Activated CD4-positive, alpha-beta T cell treated with anti-CD3 and anti-CD28 coated beads, Interleukin-2, amount 10 ng/mL, durations not matched to agents 24 days and 14 days (primary cell): ENCODE results near the gene IL5. TPM values are rescaled to one million over a fixed set of nuclear protein-coding genes. Genes with fewer than 3 reads are reported as not detected.
A peak's percentile ranks its signal among the peaks of the same experiment; 100 is the strongest.
"Not testable (repeated sequence)": the region's sequence is repeated elsewhere in the genome, so short reads cannot be mapped to it uniquely, and the experiment has no call there.

Experiments used
- DNase-seq: peaks from one replicate; pipeline ENCODE4 v3.0.0; 2022
- H3K27ac Mint-ChIP-seq: one replicate; pipeline ENCODE4 v1.8.0; 2022; ENCODE audit warnings: mild to moderate bottlenecking, mixed read lengths
- H3K27me3 Mint-ChIP-seq: one replicate; pipeline ENCODE4 v1.8.0; 2022; ENCODE audit warnings: mixed read lengths
- H3K36me3 Mint-ChIP-seq: one replicate; pipeline ENCODE4 v1.8.0; 2022; ENCODE audit warnings: low read depth, mild to moderate bottlenecking, mixed read lengths
- H3K4me1 Mint-ChIP-seq: one replicate; pipeline ENCODE4 v1.8.0; 2021; ENCODE audit warnings: mixed read lengths
- H3K4me3 Mint-ChIP-seq: one replicate; pipeline ENCODE4 v1.8.0; 2022; ENCODE audit warnings: mild to moderate bottlenecking, moderate library complexity, mixed read lengths
- H3K9me3 Mint-ChIP-seq: one replicate; pipeline ENCODE4 v1.8.0; 2021; ENCODE audit warnings: mixed read lengths
- intact Hi-C: fragments of 100-400 bp; cut with micrococcal nuclease; formaldehyde crosslinking; loops from one replicate; pipeline ENCODE4 v1.15.1; 2023
- total RNA-seq: library from RNA; stranded (reverse); gene quantifications from 2 replicates; pipeline ENCODE4 v1.2.3, GENCODE V29; 2022

Gene IL5
- total RNA-seq, 1 donor from 2014 or later: 7.0 TPM

DNA sequence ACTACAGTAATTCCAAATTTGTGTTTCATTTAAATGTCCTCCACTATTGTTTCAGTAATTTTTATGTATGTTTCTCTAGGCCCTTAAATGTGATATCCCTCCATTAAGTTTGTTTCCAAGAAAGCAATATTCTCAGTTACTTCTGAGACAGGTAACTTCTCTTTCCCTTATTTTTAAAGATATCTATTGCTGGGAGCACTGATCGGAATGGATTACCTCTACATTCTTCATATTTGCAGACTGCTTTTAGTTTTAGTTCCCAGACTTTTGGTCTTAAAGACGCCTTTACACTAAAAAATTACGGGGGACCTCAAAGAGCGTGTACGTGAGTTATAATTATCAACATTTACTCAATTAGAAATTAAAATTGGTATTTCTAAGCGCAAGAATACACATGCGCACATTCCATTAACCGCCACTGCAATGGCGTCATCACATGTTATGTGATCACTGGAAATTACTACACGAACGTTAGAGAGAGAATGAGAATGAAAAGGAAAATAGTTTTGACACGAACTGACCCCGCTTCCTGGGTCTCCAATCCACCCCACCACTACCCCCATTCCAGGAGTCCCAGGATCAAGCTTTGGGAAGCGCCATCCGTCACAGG is 12.9 kb upstream of the IL5 start:
- Mint-ChIP-seq H3K9me3 (no peaks in the 10 kb centered on the region), H3K4me1 (peaks cover 25% of the 10 kb centered on the region), H3K27ac (peak overlapping the region; percentile 94), H3K36me3 (peaks cover 7% of the 10 kb centered on the region), H3K4me3 (peak overlapping the region; percentile 89), H3K27me3 (no peaks in the 10 kb centered on the region)
- intact Hi-C loops: loop anchor here (2.0 kb wide), 1 partner anchor 21 kb away; no protein-coding TSS in a partner anchor
- DNase-seq: no peak

DNA sequence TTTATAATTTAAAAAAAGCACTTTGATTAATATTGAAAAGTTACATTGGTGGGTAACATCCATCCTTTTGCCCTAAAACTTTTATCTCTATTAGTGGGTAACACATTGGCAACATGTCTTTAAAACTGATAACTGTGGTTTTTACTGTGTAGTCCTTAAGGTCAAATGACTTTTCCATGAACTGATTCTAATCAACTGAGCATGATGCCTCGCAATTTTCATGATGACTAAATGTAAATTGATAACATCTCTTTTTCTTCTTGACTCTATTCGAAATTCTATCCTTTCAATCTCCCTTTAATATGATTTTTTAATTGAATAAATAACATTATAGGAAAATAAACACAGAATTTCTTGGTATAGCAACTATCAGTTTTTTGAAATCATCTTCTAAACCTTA is 6.3 kb upstream of the IL5 start:
- Mint-ChIP-seq H3K4me1 (peaks cover 15% of the 10 kb centered on the region), H3K4me3 (no peak overlapping the region), H3K9me3 (no peaks in the 10 kb centered on the region), H3K27me3 (peaks cover 4% of the 10 kb centered on the region), H3K36me3 (no peaks in the 10 kb centered on the region), H3K27ac (no peak overlapping the region)
- DNase-seq: no peak
- intact Hi-C loops: loop anchor here (1.0 kb wide), 1 partner anchor 8 kb away; no protein-coding TSS in a partner anchor

DNA sequence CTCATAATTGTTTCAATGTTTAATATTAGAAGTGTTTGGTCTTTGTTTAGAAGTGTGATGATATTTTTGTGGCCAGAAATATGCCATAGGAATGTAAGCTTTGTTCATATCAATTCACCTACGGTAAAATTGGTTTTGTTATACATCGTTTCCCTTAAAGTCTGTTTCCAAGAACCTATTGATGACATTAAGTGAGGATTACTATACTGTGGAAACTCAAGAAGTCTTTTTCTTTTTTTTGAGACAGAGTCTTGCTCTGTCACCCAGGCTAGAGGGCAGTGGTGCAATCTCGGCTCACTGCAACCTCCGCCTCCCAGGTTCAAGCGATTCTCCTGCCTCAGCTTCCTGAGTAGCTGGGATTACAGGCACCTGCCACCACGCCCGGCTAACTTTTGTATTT is 5.5 kb upstream of the IL5 start:
- H3K9me3 Mint-ChIP-seq, H3K4me3 Mint-ChIP-seq, H3K27me3 Mint-ChIP-seq, H3K36me3 Mint-ChIP-seq, DNase-seq: not testable (repeated sequence)
- Mint-ChIP-seq H3K4me1 (peaks cover 21% of the 10 kb centered on the region), H3K27ac (peak overlapping the region; percentile 41)
- intact Hi-C loops: loop anchor here (1.0 kb wide), 1 partner anchor 8 kb away; no protein-coding TSS in a partner anchor

DNA sequence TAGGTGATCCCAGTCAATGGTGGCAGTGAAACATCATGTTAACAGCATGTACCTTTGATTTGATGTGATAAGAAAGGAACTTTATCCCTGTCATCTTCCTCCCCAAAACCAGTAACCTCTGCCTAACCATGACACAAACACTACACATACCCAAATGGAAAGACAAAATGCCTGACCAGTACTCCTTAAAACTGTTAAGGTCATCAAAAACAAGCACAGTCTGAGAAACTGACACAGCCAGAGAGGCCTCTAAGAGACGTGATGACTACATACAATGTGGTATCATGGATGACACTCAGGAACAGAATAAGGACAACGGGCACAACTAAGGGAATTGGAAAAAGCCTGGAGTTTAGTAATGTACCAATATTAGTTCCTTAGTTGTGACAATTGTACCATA is 3.9 kb upstream of the IL5 start:
- peak overlapping the region; percentile 56 for H3K27ac Mint-ChIP-seq
- DNase-seq: no peak
- H3K36me3 Mint-ChIP-seq: no peaks in the 10 kb centered on the region
- peaks cover 3% of the 10 kb centered on the region for H3K9me3 Mint-ChIP-seq
- intact Hi-C loops: loop anchor here (2.0 kb wide), 1 partner anchor 16 kb away; no protein-coding TSS in a partner anchor
- H3K4me1 Mint-ChIP-seq: peaks cover 25% of the 10 kb centered on the region
- peaks cover 4% of the 10 kb centered on the region for H3K27me3 Mint-ChIP-seq
- no peak overlapping the region for H3K4me3 Mint-ChIP-seq

DNA sequence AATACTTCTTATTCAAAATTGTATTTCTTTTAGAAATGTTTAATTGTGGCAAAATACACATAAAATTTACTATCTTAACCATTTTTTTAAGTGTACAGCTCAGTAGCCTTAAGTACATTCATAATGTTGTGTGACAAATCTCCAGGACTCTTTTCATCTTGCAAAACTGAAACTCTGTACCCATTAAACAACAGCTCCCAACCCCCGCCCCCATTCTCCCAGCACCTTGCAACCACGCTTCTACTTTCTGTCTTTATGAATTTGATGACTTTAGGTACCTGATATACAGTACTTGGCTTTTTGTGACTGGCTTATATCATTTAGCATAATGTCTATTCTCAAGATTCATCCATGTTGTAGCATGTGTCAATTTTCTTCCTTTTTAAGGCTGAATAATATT is 2.8 kb upstream of the IL5 start:
- peak overlapping the region; percentile 42 for H3K27ac Mint-ChIP-seq
- H3K36me3 Mint-ChIP-seq: no peaks in the 10 kb centered on the region
- H3K4me3 Mint-ChIP-seq: no peak overlapping the region
- peaks cover 4% of the 10 kb centered on the region for H3K27me3 Mint-ChIP-seq
- DNase-seq: peak; percentile 72
- peaks cover 25% of the 10 kb centered on the region for H3K4me1 Mint-ChIP-seq
- H3K9me3 Mint-ChIP-seq: peaks cover 3% of the 10 kb centered on the region
- intact Hi-C loops: loop anchor here (2.0 kb wide), 1 partner anchor 15 kb away; no protein-coding TSS in a partner anchor

DNA sequence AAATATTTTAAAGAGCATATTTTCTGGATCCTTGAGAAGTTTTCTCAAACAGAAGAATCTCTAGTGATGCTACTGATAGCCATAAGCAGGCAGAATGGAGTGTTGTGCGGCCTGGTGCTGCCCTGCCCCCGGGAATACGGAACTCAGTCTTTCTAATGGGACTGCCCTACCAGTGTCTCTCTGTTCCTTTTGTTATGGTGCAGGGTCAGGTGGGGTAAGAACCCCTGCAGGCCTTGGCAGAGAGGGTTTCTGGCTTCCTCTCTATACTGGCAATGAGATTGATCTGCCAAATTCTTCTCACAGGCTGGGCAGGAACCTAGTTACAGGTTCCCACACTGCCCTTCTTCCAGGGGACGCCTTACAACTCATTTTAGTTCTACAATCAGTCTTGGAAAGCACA is 2.6 kb downstream of the IL5 start:
- no peak for DNase-seq
- intact Hi-C loops: no loop called here
- Mint-ChIP-seq H3K9me3 (peaks cover 3% of the 10 kb centered on the region), H3K4me3 (no peak overlapping the region), H3K4me1 (peaks cover 22% of the 10 kb centered on the region), H3K27ac (no peak overlapping the region), H3K27me3 (no peaks in the 10 kb centered on the region), H3K36me3 (no peaks in the 10 kb centered on the region)

DNA sequence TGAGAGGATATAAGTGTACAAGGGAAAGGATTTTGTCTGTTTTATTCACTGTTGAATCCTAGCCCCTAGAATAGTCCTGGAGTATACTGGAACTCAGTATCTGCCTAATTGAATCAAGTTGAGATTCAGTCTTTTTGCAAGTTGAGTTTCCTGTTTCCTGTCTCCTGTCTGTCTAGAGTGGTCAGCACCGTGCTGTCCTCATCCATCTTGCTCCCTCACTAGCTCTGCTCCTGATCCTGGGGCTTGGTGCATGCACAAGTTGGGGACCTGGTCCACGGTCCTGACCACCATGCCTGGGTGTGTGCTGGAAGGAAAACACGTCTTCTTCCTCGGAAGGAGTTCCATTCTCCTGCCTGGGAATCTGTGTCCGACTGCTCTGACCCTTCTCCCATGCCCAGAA is 3.2 kb downstream of the IL5 start:
- intact Hi-C loops: no loop called here
- Mint-ChIP-seq H3K27me3 (peaks cover 5% of the 10 kb centered on the region), H3K27ac (no peak overlapping the region), H3K4me1 (peaks cover 20% of the 10 kb centered on the region), H3K9me3 (peaks cover 3% of the 10 kb centered on the region), H3K4me3 (no peak overlapping the region), H3K36me3 (no peaks in the 10 kb centered on the region)
- DNase-seq: no peak

DNA sequence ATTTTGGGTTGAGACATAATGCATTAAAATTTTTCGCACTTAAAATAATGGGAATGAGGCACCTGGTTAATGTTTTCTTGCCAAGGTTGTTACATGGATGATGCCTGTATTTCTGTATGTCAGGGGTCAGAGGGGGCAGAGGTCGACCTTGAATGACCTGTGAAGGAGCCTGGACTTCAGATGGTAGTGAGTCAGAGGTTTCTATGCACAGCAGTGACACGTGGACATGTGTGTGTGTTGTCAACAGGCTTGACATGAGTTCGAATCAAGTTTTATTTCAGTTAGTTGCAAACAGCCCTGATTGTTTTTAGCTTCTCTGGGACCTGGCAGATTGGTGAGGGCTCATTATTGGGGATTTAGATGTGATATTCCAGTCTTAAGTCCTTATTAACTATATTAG is 3.6 kb downstream of the IL5 start:
- Mint-ChIP-seq H3K27ac (no peak overlapping the region), H3K27me3 (peaks cover 9% of the 10 kb centered on the region), H3K4me1 (peaks cover 18% of the 10 kb centered on the region), H3K4me3 (no peak overlapping the region), H3K36me3 (no peaks in the 10 kb centered on the region), H3K9me3 (peaks cover 3% of the 10 kb centered on the region)
- DNase-seq: no peak
- intact Hi-C loops: no loop called here

DNA sequence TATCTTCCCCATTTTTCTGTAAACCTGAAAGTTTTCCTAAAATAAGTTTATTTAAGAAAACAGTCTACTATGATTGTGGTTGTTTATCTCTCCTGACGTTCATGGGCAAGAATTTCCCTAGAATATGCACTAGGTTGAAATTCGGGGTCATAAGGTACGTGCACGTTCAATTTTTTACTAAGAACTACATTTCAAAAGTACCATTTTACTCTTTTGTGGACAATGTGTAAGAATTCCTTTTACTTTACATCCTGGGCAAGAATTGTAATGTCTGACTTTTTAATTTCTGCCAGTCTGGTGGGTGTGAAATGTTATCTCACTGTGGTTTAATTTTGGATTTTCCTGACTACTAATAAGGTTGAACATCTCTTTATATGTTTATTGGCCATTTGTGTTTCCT is 12.4 kb downstream of the IL5 start:
- no peak overlapping the region for H3K27ac Mint-ChIP-seq
- intact Hi-C loops: loop anchor here (2.0 kb wide), 2 partner anchors 16 to 110 kb away; no protein-coding TSS in a partner anchor
- peak; percentile 37 for DNase-seq
- H3K27me3 Mint-ChIP-seq: peaks cover 19% of the 10 kb centered on the region
- H3K9me3 Mint-ChIP-seq: no peaks in the 10 kb centered on the region
- peaks cover 36% of the 10 kb centered on the region for H3K4me1 Mint-ChIP-seq
- no peak overlapping the region for H3K4me3 Mint-ChIP-seq
- H3K36me3 Mint-ChIP-seq: no peaks in the 10 kb centered on the region

DNA sequence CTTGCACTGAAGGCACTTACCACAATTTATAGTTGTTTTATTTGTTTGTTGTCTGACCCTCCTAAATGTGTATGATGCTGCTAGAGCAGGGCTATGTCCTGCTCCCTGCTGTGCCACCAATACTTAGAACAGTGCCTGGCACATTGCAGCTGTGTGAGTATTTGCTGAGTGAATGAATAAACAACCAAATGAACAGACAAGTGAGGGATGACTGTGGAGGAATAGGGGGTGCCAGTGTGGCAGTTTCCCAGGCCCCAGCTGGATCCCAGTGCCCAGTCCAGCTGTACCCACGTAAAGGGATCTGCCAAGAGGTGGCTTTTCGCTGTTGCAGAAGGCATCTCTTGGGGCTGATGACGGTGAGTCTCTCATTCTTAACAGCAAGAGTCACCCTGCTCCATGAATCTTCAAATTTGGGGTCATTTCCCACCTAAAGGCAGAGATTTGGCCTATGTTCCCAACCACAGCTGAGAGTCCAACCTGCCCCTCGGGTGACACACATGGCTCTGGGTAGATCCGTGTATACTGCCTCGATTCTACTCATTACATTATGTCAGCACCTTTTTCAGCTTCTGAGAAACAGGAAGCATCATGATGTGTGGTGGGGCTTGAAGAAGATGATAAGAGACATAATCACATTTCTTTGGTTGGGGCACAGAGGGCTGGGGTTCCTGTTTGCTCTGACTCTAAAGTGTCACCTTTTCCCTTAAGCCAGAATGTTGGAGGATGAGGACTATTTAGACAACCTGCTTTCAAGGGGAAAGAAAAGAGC is 14.3 kb downstream of the IL5 start:
- peak; percentile 73 for DNase-seq
- Mint-ChIP-seq H3K27ac (peak overlapping the region; percentile 78), H3K27me3 (peaks cover 7% of the 10 kb centered on the region), H3K4me3 (no peak overlapping the region), H3K9me3 (peaks cover 4% of the 10 kb centered on the region), H3K36me3 (peaks cover 2% of the 10 kb centered on the region), H3K4me1 (peaks cover 53% of the 10 kb centered on the region)
- intact Hi-C loops: loop anchor here (5.0 kb wide), 3 partner anchors 183 to 273 kb away; partner anchors contain the start of gene KIF3A

DNA sequence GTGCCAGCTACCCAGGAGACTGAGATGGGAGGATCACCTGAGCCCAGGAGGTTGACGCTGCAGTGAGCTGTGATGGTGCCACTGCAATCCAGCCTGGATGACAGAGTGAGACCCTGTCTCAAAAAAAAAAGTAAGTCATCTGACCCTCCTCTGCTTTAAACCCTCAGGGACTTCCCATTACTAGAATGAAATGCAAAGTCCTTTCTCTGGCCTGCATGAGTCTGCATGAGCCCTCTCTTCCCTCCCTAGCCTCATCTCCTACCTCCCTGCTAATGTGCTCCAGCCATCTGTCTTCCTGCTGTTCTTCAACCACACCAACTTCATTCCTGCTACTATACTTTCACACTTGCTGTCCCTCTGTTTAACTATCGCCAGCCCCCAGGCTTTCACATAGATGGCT is 15.3 kb downstream of the IL5 start:
- peaks cover 7% of the 10 kb centered on the region for H3K27me3 Mint-ChIP-seq
- peaks cover 2% of the 10 kb centered on the region for H3K36me3 Mint-ChIP-seq
- H3K27ac Mint-ChIP-seq: peak overlapping the region; percentile 27
- H3K4me3 Mint-ChIP-seq: no peak overlapping the region
- intact Hi-C loops: loop anchor here (5.0 kb wide), 3 partner anchors 184 to 274 kb away; partner anchors contain the start of gene KIF3A
- peaks cover 4% of the 10 kb centered on the region for H3K9me3 Mint-ChIP-seq
- DNase-seq: no peak
- peaks cover 53% of the 10 kb centered on the region for H3K4me1 Mint-ChIP-seq

DNA sequence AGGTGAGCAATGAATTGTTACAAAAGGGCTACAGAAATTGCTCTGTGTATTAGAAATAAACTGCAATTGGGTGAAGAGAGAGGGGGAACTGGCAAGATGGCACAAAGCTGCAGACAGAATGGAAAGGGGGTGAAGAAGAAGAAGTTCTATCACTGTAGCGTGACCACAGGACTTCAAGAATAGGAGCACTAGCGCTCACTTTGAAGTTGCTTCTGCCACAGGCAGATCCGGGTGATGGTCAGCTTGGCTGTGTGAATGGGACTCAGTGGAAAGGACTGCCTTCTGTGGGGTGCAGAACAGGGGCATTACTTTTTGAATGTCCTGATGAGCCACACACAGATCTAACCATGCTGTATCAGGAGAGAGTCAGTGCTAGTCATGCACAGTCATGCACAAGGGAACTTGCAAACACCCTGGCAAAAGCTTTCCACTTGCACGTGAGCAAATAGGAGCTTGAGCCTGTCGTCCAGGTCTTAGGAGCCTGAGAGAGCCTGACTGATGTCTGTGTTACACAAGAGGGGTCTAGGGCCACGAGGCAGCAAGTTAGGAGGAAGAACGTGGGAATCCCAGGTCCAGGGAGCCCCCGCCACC is 16.3 kb downstream of the IL5 start:
- Mint-ChIP-seq H3K27ac (no peak overlapping the region), H3K36me3 (peaks cover 5% of the 10 kb centered on the region)

DNA sequence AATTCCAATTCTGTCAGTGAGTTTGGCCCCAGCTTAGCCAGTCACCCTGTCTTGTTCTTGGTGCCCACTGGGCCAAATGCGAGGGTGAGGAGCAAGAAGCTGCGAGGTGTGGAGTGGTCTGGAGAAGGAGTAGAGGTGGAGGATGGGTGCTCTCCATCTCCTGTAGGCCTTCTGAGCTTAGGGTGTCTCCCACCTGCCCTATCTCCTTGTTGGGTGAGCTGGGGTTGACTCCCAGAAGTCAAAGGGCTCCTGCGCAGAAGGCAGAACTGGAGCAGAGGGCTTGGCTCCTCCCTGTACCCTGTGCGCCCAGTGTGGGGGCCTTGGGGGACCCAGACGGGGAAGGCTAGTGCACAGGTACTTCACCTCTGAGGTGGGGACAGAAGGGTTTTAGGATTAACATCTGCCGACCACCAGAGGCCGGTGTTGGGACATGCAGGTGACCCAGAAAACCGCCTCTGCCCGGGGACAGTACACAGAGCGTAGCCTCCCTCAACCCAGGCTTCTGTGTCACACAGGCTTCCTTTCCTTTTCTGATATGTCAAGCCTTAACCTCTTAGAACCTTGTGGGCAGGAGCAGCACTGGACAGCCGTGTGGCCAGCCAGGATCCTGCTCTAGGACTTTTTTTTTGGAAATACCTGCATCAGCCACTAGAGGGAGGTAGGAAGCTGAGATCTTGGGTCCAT is 16.9 kb downstream of the IL5 start:
- H3K4me1 Mint-ChIP-seq: peaks cover 46% of the 10 kb centered on the region

More for the DNA sequence above, 16.3 kb downstream of the IL5 start:
- Mint-ChIP-seq H3K9me3 (peaks cover 4% of the 10 kb centered on the region), H3K4me3 (no peak overlapping the region), H3K4me1 (peaks cover 51% of the 10 kb centered on the region), H3K27me3 (peaks cover 3% of the 10 kb centered on the region)
- peak; percentile 64 for DNase-seq
- intact Hi-C loops: loop anchor here (1.0 to 5.0 kb wide), 6 partner anchors 49 to 293 kb away; partner anchors contain the start of gene KIF3A

More for the DNA sequence above, 16.9 kb downstream of the IL5 start:
- H3K4me3 Mint-ChIP-seq: no peak overlapping the region
- intact Hi-C loops: loop anchor here (1.0 to 5.0 kb wide), 6 partner anchors 50 to 294 kb away; partner anchors contain the start of gene KIF3A
- peaks cover under 1% of the 10 kb centered on the region for H3K27me3 Mint-ChIP-seq
- H3K9me3 Mint-ChIP-seq: peaks cover 4% of the 10 kb centered on the region
- peak; percentile 90 for DNase-seq
- H3K27ac Mint-ChIP-seq: peak overlapping the region; percentile 42
- H3K36me3 Mint-ChIP-seq: peaks cover 5% of the 10 kb centered on the region
